ENCODE data around the gene HSPA12A. TPM values are rescaled to one million over a fixed set of nuclear protein-coding genes. Genes with fewer than 3 reads are reported as not detected.

The HSPA12A gene
- total RNA-seq, 1 experiment from 2014 or later, result 3.1 TPM

DNA sequence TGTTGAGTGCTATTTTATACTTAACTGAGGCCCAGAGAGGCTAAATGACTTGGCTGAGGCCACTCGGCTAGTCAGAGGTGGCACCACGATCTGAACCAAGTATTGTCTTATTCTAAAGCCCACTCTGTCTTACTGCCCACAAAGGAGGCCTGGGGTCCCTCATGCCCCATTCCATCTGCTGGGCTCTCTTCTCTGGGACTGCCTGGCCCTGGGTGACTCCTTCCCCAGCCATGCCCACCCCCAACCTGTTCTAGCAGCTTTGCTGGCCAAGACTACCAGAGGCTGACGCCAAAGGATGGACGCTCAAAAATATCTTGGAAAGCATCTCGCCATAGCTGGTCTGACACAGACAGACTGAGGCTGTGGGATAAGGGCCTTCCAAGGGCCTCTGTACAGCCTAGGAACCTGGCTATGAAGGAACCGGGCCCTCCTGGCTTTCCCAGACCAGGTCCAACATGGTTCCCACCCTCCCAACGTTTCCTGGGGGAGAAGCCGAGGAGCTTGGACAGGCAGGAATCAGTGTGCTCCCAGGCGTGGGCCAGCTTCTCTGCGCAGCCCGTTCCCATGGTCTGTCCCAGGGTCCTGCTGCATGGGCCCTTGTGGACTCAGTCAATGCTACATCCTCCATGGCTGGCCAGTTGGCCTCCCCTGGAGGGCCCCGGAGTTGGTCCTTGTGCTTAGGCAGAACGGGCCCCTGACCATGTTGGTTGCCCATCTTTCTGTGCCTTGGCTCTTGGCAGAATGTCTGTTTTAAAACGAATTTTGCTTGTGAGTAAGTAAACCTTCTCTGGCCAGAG lies 11.7 kb downstream of the HSPA12A start:
- Histone ChIP-seq H3K9me3 (ENCODE audit: low read length) (no peaks in the 10 kb centered on the region), H3K4me2 (ENCODE audit: low read length) (no peak overlapping the region), H3F3A (ENCODE audit: low read length, unreplicated experiment) (no peaks in the 10 kb centered on the region), H3K27me3 (ENCODE audit: low read length) (no peaks in the 10 kb centered on the region), H3K27ac (ENCODE audit: low read length) (no peak overlapping the region), H3K9ac (ENCODE audit: low read length) (no peak overlapping the region), H3K36me3 (ENCODE audit: low read depth, low read length) (no peaks in the 10 kb centered on the region), H3K79me2 (ENCODE audit: low read length) (no peaks in the 10 kb centered on the region), H4K20me1 (ENCODE audit: low read length) (no peaks in the 10 kb centered on the region), H3K9me2 (replicated peaks; ENCODE audit: low read length) (no peaks in the 10 kb centered on the region), H3K4me1 (ENCODE audit: insufficient read depth, low read length) (peaks cover 8% of the 10 kb centered on the region; the same call in 1 of the 2 replicates), H3K4me3 (ENCODE audit: low read length) (no peak overlapping the region), H2AFZ (ENCODE audit: low read length) (no peak overlapping the region)
- ChIA-PET CTCF (no interaction called here), POLR2A (ENCODE audit: unreplicated experiment) (no interaction called here)
- ATAC-seq (no peak), DNase-seq (no peak)
- TF ChIP-seq, protein P1, sequence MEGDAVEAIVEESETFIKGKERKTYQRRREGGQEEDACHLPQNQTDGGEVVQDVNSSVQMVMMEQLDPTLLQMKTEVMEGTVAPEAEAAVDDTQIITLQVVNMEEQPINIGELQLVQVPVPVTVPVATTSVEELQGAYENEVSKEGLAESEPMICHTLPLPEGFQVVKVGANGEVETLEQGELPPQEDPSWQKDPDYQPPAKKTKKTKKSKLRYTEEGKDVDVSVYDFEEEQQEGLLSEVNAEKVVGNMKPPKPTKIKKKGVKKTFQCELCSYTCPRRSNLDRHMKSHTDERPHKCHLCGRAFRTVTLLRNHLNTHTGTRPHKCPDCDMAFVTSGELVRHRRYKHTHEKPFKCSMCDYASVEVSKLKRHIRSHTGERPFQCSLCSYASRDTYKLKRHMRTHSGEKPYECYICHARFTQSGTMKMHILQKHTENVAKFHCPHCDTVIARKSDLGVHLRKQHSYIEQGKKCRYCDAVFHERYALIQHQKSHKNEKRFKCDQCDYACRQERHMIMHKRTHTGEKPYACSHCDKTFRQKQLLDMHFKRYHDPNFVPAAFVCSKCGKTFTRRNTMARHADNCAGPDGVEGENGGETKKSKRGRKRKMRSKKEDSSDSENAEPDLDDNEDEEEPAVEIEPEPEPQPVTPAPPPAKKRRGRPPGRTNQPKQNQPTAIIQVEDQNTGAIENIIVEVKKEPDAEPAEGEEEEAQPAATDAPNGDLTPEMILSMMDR (conservative IDR thresholded peaks at IDR 0.05; ENCODE audit: low read depth, low read length), result no peak
- TF ChIP-seq EZH2 (IDR thresholded peaks at IDR 0.05; ENCODE audit: low read length, unreplicated experiment) (no peak), EZH2phosphoT487 (IDR thresholded peaks at IDR 0.05; ENCODE audit: borderline replicate concordance, low read length) (no peak)
- intact Hi-C loops (cut with micrococcal nuclease), result no loop called here
- no TSS peak for BruUV-seq (replicated peaks)

DNA sequence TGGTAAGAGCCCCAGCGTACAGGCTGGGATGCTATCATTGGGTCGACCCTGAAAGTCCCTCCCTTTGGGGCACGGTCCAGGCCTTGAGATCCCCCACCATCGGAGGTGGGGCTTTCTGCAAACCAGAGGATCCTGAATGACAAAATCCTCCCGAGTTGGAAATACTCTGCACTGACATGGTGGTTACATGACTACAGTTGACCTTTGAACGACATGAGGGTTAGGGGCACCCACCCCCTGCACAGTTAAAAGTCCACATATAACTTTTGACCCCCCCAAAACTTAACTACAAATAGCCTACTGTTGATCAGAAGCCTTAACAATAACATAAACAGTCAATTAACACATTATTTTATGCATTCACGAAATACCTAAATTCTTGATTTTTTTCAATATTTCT lies 13.1 kb downstream of the HSPA12A start:
- no peak for ATAC-seq
- Histone ChIP-seq H3K79me2 (ENCODE audit: low read length) (no peaks in the 10 kb centered on the region), H3K4me2 (ENCODE audit: low read length) (no peak overlapping the region), H3K9ac (ENCODE audit: low read length) (no peak overlapping the region), H3K27me3 (ENCODE audit: low read length) (no peaks in the 10 kb centered on the region), H3F3A (ENCODE audit: low read length, unreplicated experiment) (no peaks in the 10 kb centered on the region), H3K4me3 (ENCODE audit: low read length) (no peak overlapping the region), H3K9me3 (ENCODE audit: low read length) (no peaks in the 10 kb centered on the region), H3K9me2 (replicated peaks; ENCODE audit: low read length) (no peaks in the 10 kb centered on the region), H3K27ac (ENCODE audit: low read length) (no peak overlapping the region), H3K36me3 (ENCODE audit: low read depth, low read length) (no peaks in the 10 kb centered on the region), H3K4me1 (ENCODE audit: insufficient read depth, low read length) (peaks cover 8% of the 10 kb centered on the region; the same call in 1 of the 2 replicates), H2AFZ (ENCODE audit: low read length) (no peak overlapping the region), H4K20me1 (ENCODE audit: low read length) (no peaks in the 10 kb centered on the region)
- intact Hi-C loops (cut with micrococcal nuclease), result no loop called here
- ChIA-PET POLR2A (ENCODE audit: unreplicated experiment) (no interaction called here), CTCF (no interaction called here)
- TF ChIP-seq EZH2 (IDR thresholded peaks at IDR 0.05; ENCODE audit: low read length, unreplicated experiment), result no peak
- TF ChIP-seq, protein P1 (conservative IDR thresholded peaks at IDR 0.05; ENCODE audit: low read depth, low read length), result no peak
- no peak for TF ChIP-seq EZH2phosphoT487 (IDR thresholded peaks at IDR 0.05; ENCODE audit: borderline replicate concordance, low read length)
- no TSS peak for BruUV-seq (replicated peaks)
- DNase-seq, result no peak

- no peak for ATAC-seq
- POLR2A ChIA-PET (ENCODE audit: unreplicated experiment), result no interaction called here
- CTCF ChIA-PET, result no interaction called here
- Histone ChIP-seq H2AFZ (ENCODE audit: low read length) (no peak overlapping the region), H3K9me3 (ENCODE audit: low read length) (no peaks in the 10 kb centered on the region), H3K79me2 (ENCODE audit: low read length) (no peaks in the 10 kb centered on the region), H3F3A (ENCODE audit: low read length, unreplicated experiment) (no peaks in the 10 kb centered on the region), H3K27me3 (ENCODE audit: low read length) (no peaks in the 10 kb centered on the region), H3K9ac (ENCODE audit: low read length) (no peak overlapping the region), H3K36me3 (ENCODE audit: low read depth, low read length) (no peaks in the 10 kb centered on the region), H3K4me2 (ENCODE audit: low read length) (no peak overlapping the region), H3K4me1 (ENCODE audit: insufficient read depth, low read length) (peaks cover 3% of the 10 kb centered on the region; the same call in 1 of the 2 replicates), H4K20me1 (ENCODE audit: low read length) (no peaks in the 10 kb centered on the region), H3K27ac (ENCODE audit: low read length) (no peak overlapping the region), H3K4me3 (ENCODE audit: low read length) (no peak overlapping the region), H3K9me2 (replicated peaks; ENCODE audit: low read length) (no peaks in the 10 kb centered on the region)
- no TSS peak for BruUV-seq (replicated peaks)
- DNase-seq, result no peak
- no peak for TF ChIP-seq EZH2 (IDR thresholded peaks at IDR 0.05; ENCODE audit: low read length, unreplicated experiment)
- TF ChIP-seq, protein P1 (conservative IDR thresholded peaks at IDR 0.05; ENCODE audit: low read depth, low read length), result no peak
- no peak for TF ChIP-seq EZH2phosphoT487 (IDR thresholded peaks at IDR 0.05; ENCODE audit: borderline replicate concordance, low read length)
- intact Hi-C loops (cut with micrococcal nuclease), result no loop called here
Measured at GRCh38 chr10:116728526-116729096, 13.8 kb downstream of the HSPA12A start.
